ENCODE results near the gene CRTC1. TPM values are rescaled to one million over a fixed set of nuclear protein-coding genes. Genes with fewer than 3 reads are reported as not detected.
"Not testable (repeated sequence)": the region's sequence is repeated elsewhere in the genome, so short reads cannot be mapped to it uniquely, and the experiment has no call there.

The CRTC1 gene
- total RNA-seq, 1 experiment from 2014 or later: 2.1 TPM

DNA sequence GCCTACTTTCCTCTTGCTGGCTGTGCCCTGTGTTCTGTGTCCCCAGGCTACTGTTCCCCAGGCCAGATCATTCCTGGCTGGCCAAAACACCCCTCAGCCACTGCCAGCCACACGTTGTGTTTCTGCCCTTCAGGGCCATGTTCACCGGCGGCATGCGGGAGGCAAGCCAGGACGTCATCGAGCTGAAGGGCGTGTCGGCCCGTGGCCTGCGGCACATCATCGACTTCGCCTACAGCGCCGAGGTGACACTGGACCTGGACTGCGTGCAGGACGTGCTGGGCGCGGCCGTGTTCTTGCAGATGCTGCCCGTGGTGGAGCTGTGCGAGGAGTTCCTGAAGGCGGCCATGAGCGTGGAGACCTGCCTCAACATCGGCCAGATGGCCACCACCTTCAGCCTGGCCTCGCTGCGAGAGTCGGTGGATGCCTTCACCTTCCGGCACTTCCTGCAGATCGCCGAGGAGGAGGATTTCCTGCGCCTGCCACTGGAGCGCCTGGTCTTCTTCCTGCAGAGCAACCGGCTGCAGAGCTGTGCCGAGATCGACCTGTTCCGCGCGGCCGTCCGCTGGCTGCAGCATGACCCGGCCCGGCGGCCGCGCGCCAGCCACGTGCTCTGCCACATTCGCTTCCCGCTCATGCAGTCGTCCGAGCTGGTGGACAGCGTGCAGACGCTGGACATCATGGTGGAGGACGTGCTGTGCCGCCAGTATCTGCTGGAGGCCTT is 15.8 kb upstream of the CRTC1 start:
- no peak for DNase-seq (ENCODE audit: low spot score)
- in situ Hi-C loops (cut with HindIII; ENCODE audit: low sequenced_read_pairs): no loop called here

DNA sequence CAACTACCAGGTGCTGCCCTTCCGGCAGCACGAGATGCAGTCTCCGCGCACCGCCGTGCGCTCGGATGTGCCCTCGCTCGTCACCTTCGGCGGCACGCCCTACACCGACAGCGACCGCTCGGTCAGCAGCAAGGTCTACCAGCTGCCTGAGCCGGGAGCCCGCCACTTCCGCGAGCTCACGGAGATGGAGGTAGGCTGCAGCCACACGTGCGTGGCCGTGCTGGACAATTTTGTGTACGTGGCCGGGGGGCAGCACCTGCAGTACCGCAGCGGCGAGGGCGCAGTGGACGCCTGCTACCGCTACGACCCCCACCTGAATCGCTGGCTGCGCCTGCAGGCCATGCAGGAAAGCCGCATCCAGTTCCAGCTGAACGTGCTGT is 15.2 kb upstream of the CRTC1 start:
- no peak for DNase-seq (ENCODE audit: low spot score)
- in situ Hi-C loops (cut with HindIII; ENCODE audit: low sequenced_read_pairs): no loop called here

DNA sequence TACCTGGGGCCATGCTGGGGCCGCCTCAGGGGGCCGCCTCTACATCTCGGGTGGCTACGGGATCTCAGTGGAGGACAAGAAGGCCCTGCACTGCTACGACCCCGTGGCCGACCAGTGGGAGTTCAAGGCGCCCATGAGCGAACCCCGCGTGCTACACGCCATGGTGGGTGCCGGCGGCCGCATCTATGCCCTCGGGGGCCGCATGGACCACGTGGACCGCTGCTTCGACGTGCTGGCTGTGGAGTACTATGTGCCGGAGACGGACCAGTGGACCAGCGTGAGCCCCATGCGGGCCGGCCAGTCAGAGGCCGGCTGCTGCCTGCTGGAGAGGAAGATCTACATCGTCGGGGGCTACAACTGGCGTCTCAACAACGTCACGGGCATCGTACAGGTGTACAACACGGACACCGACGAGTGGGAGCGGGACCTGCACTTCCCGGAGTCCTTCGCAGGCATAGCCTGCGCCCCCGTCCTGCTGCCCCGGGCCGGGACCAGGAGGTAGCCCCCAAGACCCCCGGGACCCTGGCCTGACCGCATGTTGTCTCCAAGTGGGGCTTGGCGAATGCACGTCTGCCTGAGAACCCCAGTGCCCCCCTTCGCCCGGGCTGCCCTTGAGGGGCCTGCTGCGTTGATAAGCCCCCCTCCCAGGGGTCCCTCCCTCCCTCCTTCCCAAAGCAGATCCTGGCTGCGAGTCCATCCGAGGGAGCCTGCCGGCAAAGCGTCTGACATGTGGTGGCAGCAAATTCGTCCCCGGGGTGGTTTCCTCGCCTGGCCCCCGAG is 14.5 kb upstream of the CRTC1 start:
- DNase-seq (ENCODE audit: low spot score): no peak
- in situ Hi-C loops (cut with HindIII; ENCODE audit: low sequenced_read_pairs): no loop called here

DNA sequence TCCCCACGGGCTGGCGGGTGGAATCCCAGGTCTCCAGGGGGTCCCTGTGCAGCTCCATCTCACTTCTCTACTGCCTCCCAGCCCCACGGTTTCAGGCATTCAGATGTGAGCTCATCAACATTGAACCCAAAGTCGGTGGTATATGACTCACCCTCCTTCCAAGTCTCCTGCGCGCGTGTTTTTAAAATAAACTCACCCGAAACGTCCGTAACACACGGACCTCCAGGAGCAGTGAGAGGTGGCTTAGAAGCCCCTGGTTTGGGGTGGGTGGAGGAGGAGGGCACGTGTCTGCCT is 14.0 kb upstream of the CRTC1 start:
- no peak for DNase-seq (ENCODE audit: low spot score)
- in situ Hi-C loops (cut with HindIII; ENCODE audit: low sequenced_read_pairs): no loop called here

DNA sequence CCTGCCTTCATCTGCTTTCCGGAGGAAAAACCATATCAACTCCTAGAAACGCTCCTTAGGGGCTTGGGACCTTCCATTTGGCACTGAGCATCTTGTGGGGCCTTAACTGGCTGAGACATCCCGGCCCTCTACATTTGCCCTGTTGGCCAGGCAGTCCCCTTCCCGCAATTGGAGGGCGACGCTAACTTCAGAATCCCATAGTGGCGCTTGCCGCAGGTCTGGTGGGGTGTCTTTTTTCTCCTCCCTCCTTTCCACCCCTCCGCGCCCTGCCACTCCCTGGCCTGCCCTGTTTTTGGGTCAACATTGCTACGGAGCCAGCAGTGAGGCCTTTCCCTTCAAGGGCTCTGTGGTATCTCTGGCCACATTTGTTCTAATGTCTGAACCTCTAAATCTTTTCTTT is 13.6 kb upstream of the CRTC1 start:
- no peak for DNase-seq (ENCODE audit: low spot score)
- in situ Hi-C loops (cut with HindIII; ENCODE audit: low sequenced_read_pairs): no loop called here

DNA sequence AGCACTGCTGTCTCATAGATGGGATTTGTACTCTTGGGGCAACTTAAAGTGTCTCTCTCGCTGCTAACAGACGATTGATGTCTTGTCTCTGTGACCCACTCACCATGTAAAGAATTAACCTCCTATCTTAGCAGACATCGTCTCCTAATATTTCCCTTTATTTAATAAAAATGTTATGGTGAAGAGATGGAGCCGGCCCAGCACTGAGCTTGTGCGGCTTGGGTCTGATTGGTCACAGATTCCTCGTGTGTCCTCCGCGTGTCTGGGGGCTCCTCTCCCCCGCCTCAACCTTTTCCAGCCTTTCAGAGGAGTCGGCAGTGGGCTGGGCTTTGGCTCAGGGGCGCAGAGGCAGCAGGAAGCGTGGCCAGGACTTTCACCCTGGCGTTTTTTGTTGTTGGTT is 13.2 kb upstream of the CRTC1 start:
- no peak for DNase-seq (ENCODE audit: low spot score)
- in situ Hi-C loops (cut with HindIII; ENCODE audit: low sequenced_read_pairs): no loop called here

DNA sequence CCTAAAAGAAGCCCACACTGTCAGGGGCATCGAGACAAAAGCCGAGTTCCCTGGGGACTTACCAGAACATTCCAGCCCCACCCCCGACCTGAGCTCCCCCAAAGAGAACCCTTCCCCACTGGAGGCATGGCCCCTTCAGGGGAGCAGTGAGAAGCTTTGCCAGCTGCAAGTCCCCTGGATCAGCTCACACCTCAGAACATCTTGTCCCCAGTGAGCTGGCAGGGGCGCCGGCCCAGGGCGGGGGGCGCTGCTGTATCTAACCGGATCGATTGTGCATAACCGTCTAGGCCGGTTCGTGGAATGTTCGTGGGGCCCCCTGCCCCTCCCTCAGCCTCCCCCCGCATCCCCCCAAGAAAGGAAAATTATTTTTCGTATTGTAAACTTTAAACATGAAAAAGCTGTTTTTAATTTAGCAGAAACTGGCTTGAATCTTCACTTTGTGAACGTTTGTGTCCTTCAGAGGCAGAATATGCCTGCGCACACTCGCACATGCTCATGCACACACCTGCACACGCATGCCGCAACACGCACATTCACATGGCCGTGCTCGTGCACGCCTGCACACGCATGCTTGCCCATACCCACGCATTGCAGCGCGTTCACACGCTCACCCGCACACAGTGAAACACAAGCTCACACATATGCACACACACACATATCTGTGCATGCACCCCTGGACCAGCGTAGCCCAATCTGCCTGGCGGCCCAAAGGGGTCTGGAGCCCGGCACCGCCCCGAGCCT is 12.0 kb upstream of the CRTC1 start:
- in situ Hi-C loops (cut with HindIII; ENCODE audit: low sequenced_read_pairs): no loop called here
- no peak for DNase-seq (ENCODE audit: low spot score)

DNA sequence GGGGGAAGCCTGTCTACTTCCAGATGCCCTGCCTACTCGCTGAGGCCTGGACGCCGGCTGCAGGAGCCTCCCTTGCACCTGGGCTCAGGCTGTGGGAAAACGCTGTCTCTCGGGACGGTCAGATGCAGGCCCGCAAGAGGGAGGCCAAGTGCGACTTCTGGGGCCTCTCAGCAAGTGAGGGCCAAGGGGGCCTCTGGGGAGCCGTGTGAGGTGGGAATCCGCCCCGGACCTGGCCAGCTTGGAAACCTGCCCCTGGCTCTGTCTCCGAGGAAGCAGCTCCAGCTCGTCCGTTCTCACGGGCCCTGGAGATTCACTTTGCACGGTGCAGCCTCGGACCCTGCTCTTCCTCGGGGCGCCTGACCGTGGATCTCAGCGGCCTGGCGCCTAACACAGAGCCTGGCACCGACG is 11.4 kb upstream of the CRTC1 start:
- in situ Hi-C loops (cut with HindIII; ENCODE audit: low sequenced_read_pairs): no loop called here
- no peak for DNase-seq (ENCODE audit: low spot score)

DNA sequence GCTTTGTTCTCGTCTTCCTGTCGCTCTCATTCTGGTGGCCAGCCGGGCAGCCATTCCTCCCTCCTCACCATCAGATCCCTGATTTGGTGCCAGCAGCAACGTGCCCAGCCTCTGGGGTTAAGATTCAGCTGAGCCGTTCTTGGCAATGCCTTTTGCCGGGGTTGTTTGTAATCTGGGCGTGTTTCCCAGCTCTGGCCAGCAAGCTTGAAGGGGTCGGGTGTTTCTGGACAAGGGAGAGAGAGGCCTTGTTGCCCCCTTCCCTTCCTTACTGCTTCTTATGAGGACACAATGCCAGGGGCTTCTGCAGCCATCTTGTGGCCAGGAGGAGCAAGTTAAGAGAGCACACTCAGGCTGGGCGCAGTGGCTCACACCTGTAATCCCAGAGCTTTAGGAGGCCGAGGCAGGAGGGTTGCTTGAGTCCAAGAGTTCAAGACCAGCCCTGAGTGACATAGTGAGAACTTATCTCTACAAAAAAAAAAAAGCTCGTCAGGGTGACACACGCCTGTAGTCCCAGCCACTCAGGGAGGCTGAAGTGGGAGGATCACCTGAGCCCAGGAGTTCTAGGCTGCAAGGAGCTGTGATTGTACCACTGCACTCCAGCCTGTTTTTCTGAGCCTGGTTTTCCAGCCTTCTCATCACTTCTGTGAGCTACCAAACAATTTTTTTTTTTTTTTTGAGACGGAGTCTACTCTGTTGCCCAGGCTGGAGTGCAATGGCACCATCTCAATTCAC is 10.7 kb upstream of the CRTC1 start:
- no peak for DNase-seq (ENCODE audit: low spot score)
- in situ Hi-C loops (cut with HindIII; ENCODE audit: low sequenced_read_pairs): no loop called here

DNA sequence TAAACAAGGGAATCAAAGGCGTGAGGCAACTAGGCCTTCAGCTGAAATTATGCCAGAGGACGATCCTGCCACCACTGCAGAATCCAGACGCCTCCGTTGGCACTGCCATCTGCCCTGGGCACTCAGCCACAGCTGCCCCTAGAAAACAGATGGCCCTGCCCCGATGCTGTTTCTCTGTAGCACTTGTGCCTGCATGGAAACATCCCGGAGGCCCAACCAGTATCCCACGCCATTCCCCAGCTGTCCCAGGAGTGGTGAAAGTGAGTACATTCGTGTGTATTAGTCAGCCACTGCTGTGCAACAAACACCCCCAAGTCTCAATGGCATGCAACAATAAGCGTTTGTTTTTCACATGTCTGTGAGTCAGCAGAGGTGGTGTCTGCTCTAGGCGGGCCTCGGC is 8.9 kb upstream of the CRTC1 start:
- peak; percentile 86 for DNase-seq (ENCODE audit: low spot score)
- in situ Hi-C loops (cut with HindIII; ENCODE audit: low sequenced_read_pairs): no loop called here

DNA sequence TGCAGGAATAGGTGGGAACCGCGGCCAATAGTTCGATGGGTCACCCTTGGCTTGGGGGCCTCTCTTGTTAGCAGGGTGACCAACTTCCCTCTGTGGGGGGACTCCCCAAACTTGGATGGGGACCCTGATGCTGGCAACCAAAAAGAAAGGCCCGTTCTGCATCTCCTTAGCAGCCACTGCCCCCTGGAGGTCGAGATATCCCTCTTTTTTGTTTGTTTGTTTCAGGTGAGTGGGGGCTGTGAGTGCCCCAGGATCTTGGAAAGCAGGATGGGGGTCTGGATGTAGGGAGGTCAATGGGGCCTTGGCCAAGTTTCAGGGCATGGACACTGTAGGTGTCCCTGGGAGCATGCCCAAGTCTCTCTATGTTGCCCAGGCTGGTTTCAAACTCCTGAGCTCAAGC is 7.7 kb upstream of the CRTC1 start:
- in situ Hi-C loops (cut with HindIII; ENCODE audit: low sequenced_read_pairs): no loop called here

DNA sequence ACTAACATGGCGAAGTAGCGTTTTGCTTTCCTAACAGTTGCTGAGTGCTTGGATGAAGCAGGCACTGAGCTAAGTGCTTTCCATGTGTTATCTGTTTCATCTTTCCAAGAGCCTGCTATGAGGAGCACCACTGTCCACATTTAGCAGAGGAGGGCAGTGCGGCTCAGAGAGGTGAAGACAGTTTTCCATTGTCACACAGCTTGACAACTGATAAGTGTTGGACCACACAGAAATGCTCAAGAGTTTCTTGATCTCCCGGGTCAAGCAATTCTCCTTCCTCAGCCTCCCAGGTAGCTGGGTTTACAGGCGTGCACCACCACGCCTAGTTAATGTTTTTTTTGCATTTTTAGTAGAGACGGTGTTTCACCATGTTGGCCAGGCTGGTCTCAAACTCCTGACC is 6.8 kb upstream of the CRTC1 start:
- in situ Hi-C loops (cut with HindIII; ENCODE audit: low sequenced_read_pairs): no loop called here
- no peak for DNase-seq (ENCODE audit: low spot score)

More for the DNA sequence above, 7.7 kb upstream of the CRTC1 start:
- DNase-seq (ENCODE audit: low spot score): no peak

DNA sequence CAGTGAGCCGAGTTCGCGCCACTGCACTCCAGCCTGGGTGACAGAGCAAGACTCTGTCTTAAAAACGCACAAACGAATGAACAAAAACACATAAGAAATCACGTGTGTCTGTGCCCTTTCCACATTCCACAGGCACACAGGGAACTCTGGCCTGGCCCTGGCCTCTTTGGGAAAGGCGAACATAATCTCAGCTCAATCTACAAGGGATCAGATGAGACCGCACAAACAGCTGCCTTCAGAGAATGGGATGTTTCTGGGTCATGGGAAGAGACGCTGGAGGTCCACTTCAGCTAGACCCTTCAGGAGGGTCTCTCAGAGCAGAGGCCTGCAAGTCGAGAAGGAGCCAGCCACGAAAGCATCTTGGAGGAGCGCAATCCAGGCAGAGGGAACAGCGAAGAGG is 6.3 kb upstream of the CRTC1 start:
- in situ Hi-C loops (cut with HindIII; ENCODE audit: low sequenced_read_pairs): no loop called here
- no peak for DNase-seq (ENCODE audit: low spot score)

DNA sequence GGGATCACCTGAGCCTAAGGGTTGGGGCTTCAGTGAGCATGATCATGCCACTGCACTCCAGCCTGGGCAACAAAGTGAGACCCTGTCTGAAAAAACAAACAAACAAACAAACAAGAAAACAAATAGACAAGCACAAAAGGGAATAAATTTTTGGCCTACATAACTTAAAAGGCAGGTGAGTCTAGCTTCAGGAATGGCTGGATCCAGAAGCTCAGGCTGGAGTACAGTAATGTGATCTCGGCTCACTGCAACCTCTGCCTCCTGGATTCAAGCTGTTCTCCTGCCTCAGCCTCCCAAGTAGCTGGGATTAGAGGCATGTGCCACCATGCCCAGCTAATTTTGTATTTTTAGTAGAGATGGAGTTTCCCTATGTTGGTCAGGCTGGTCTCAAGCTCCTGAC is 3.3 kb upstream of the CRTC1 start:
- in situ Hi-C loops (cut with HindIII; ENCODE audit: low sequenced_read_pairs); DNase-seq (ENCODE audit: low spot score): not testable (repeated sequence)

DNA sequence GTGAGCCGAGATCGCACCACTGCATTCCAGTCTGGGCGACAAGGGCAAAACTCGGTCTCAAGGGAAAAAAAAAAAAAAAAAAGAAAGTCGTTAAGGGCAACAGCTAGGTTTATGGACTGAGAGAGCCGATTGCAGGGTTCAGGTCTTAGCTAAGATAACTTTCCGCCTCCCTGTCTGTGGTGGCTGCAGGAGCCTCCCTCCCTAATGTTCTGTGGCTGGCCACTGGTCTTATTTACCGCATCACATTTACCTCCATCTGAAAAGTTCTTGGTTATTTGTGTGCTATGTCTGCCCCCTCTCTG is 722 bp upstream of the CRTC1 start:
- in situ Hi-C loops (cut with HindIII; ENCODE audit: low sequenced_read_pairs): no loop called here
- no peak for DNase-seq (ENCODE audit: low spot score)

DNA sequence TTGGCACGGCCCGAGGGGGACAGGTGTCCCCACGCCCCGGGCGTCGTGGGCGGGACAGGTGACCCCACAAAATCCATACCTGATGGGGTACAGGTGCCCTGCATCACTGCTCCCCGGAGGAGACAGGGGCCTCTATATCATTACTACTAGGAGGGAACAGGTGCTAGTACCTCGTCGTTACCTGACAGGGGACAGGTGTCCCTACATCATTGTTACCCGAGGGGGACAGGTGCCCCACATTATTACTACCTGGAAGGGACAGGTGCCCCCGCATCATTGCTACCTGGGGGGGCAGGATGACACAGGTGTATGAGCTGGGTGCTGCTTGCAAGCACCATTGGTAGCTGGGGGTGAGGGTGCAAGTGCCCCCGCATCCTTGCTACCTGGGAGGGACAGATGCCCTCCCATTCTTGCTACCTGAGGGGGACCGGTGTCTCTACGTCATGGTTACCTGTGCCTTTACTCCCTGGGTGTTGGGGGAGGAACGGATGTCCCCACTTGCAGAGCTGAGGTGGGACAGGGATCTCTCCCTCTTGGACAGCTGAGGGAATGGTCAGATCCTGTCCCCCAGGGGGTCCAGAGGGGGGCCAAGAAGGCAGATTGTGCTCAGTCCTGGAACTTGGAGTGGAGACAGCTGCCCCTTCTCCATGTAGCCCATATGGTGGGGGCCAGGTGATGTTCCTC is 620 bp downstream of the CRTC1 start:
- DNase-seq (ENCODE audit: low spot score): no peak
- in situ Hi-C loops (cut with HindIII; ENCODE audit: low sequenced_read_pairs): no loop called here

DNA sequence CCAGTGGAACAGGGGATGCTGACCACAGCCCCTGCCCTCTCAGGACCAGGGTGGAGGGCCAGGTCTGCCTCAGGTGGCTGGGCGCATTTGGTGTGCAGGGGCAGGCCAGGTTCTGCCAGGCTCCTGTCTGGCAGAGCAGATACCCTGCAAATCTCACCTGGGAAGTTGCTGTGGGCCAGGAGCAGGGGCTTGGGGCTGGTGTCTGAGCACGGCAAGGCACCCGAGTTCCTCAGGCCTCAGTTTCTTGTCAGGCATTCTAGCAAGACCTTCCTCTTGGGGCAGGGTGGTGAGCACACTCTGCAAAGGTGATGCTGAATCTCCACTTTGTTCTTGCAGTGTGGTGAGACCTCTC is 1.1 kb downstream of the CRTC1 start:
- in situ Hi-C loops (cut with HindIII; ENCODE audit: low sequenced_read_pairs): no loop called here
- no peak for DNase-seq (ENCODE audit: low spot score)

DNA sequence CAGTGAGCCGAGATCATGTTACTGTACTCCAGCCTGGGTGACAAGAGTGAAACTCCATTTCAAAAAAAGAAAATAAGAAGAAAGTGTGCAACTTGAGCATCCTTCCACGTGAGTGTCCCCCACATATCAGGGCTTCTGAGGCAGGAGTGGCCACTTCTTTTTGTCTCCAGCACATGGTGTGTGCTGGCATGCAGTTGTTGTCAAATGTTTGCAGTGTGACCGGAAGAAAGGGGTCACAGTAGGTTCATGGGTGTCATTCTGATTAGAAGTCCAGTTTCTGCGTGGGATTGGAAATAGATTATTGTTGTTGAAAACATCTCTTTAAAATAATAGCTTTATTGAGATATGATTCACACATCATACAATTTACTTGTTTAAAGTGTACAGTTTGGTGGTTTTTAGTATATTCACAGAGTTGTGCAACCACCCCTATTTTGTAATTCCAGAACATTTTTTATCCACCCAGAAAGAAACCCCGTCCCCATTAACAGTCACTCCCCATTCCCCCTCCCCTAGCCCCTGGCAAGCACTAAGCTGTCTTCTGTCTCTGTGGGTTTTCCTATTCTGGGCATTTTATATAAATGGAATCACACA is 2.2 kb downstream of the CRTC1 start:
- no peak for DNase-seq (ENCODE audit: low spot score)
- in situ Hi-C loops (cut with HindIII; ENCODE audit: low sequenced_read_pairs): no loop called here

DNA sequence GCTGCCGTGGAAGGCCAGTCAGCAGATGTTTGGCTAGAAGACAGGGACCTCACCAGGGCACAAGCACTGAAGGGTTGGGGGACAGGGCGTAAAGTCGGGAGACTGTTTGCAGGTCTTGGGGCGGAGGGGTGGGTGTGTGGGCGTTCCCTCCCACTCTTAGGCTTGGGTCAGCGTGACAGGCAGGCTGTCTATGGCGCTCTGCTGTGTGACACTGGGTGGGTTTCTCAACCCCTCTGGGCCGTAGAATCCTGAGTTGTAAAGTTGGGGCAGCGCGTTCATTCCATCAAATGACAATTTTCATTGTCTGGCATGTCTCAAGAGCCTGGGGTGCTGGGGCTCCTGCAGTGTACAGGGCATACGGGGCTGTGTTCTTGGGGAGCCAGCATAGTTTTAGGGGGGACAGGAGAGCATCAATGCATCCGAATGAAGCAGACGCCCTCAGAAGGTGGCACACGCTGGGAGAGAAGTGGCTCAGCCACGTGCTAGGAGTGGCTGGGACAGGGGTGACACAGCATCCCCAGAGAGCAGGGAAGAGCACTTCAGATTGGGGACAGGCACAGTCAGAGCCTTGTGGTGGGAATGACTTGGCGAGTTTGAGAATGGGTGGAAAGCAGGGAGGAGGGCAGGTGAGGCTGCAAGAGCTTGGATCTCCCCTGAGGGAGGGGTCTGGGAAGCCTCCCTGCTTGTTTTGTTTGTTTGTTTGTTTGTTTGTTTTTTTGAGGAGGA is 4.4 kb downstream of the CRTC1 start:
- in situ Hi-C loops (cut with HindIII; ENCODE audit: low sequenced_read_pairs): no loop called here

More for the DNA sequence above, 4.4 kb downstream of the CRTC1 start:
- no peak for DNase-seq (ENCODE audit: low spot score)
